K562 (cell line): Measurements from ENCODE around the gene CAPRIN1. TPM values are rescaled to one million over a fixed set of nuclear protein-coding genes. Genes with fewer than 3 reads are reported as not detected.

Experiments used
- ARID4B ChIP-seq: sonication (generic); formaldehyde crosslinking; IDR thresholded peaks from 2 replicates; pipeline ENCODE4 v1.8.0; 2022; ENCODE audit warnings: mild to moderate bottlenecking, missing genetic modification reagents
- ATF7 ChIP-seq: fragments of 450-650 bp; IDR thresholded peaks from 2 replicates; pipeline ENCODE4 v1.7.1; 2014; ENCODE audit warnings: mild to moderate bottlenecking, moderate library complexity
- CCNT2 ChIP-seq: IDR thresholded peaks from 2 replicates; pipeline ENCODE4 v1.6.1; 2011; ENCODE audit warnings: borderline replicate concordance, low read depth, mild to moderate bottlenecking, moderate library complexity, mixed read lengths, low read length; ENCODE audit not compliant: insufficient read length; ENCODE audit errors: extremely low read depth
- FOXO4 ChIP-seq: fragments of 450-650 bp; formaldehyde crosslinking; IDR thresholded peaks from 2 replicates; pipeline ENCODE4 v1.4.0; 2020; ENCODE audit warnings: mild to moderate bottlenecking, moderate library complexity
- HDGF ChIP-seq: fragments of 450-650 bp; IDR thresholded peaks from 2 replicates; pipeline ENCODE4 v1.6.1; 2016
- HEY1 ChIP-seq: fragments of 250-450 bp; sonication (Bioruptor Pico); IDR thresholded peaks from 2 replicates; pipeline ENCODE4 v1.5.0; 2020; ENCODE audit warnings: mild to moderate bottlenecking, moderate library complexity, borderline replicate concordance
- NFE2L1 ChIP-seq: fragments of 450-650 bp; IDR thresholded peaks from 2 replicates; pipeline ENCODE4 v1.6.1; 2016; ENCODE audit warnings: missing genetic modification characterization, low read depth, mild to moderate bottlenecking, missing compliant biosample characterization, moderate library complexity, borderline replicate concordance
- RCOR1 ChIP-seq, 2 experiments: IDR thresholded peaks; 2 replicates each; pipeline ENCODE4 v1.6.1; 2012; ENCODE audit warnings: low read depth in 2 of 2, low read length in 2 of 2, borderline replicate concordance in 1 of 2, improper control_type of control experiment in 1 of 2
- SMAD3 ChIP-seq: fragments of 450-650 bp; formaldehyde crosslinking; conservative IDR thresholded peaks from 2 replicates; pipeline ENCODE4 v1.4.0; 2020; ENCODE audit warnings: mild to moderate bottlenecking
- YY1 ChIP-seq, 3 experiments: IDR thresholded peaks; 2 replicates each; pipeline ENCODE4 v1.6.1; 2011; ENCODE audit warnings: low read length in 2 of 3, mild to moderate bottlenecking in 2 of 3, moderate library complexity in 2 of 3, borderline replicate concordance in 1 of 3, control low read depth in 1 of 3, low read depth in 1 of 3; ENCODE audit not compliant: insufficient read depth in 3 of 3, insufficient replicate concordance in 2 of 3, control insufficient read depth in 1 of 3, insufficient read length in 1 of 3; ENCODE audit errors: extremely low read depth in 1 of 3
- ZFPM2 ChIP-seq: fragments of 250-450 bp; sonication (Bioruptor Pico); IDR thresholded peaks from 2 replicates; pipeline ENCODE4 v1.5.1; 2022; ENCODE audit warnings: mild to moderate bottlenecking
- ZMIZ1 ChIP-seq, 2 experiments: fragments of 150-350 bp in 1 of 2; IDR thresholded peaks; 2 replicates each; pipeline ENCODE4 v1.6.1; 2012 to 2016; ENCODE audit warnings: low read depth in 2 of 2, low read length in 2 of 2, mild to moderate bottlenecking in 1 of 2, moderate library complexity in 1 of 2
- ZNF12 ChIP-seq: sonication (generic); formaldehyde crosslinking; IDR thresholded peaks from 2 replicates; pipeline ENCODE4 v1.4.0; 2020; ENCODE audit warnings: mild to moderate bottlenecking, missing genetic modification reagents
- ZNF41 ChIP-seq: fragments of 250-450 bp; sonication (Bioruptor Pico); conservative IDR thresholded peaks from 2 replicates; pipeline ENCODE4 v1.4.0; 2020; ENCODE audit warnings: mild to moderate bottlenecking
- ZNF707 ChIP-seq: fragments of 250-450 bp; sonication (Bioruptor Pico); conservative IDR thresholded peaks from 2 replicates; pipeline ENCODE4 v1.8.0; 2022; ENCODE audit warnings: inconsistent platforms, mild to moderate bottlenecking, moderate library complexity
- polyA plus RNA-seq, 8 experiments: library from polyadenylated mRNA; depleted of rRNA in 4 of 8; stranded (reverse) in 5 of 8; unstranded in 3 of 8; fragments of >200 nt; fragmentation: Nextera tagmentation in 2 of 8; fragmentation: Illumina TruSeq in 1 of 8; extraction: Ambion mirVana in 2 of 8; extraction: Trizol in 1 of 8; gene quantifications; 2 replicates each; pipeline versions ENCODE4 v1.2.1 to v1.2.3, GENCODE V29; 2011 to 2014; ENCODE audit warnings: inconsistent platforms in 1 of 8, missing spikeins in 1 of 8
- total RNA-seq, 7 experiments: library from RNA; depleted of rRNA in 6 of 7; stranded (reverse); fragments of >200 nt in 6 of 7; fragmentation: Illumina TruSeq in 2 of 7; extraction: Trizol in 2 of 7; gene quantifications; 2 replicates each; pipeline versions ENCODE4 v1.2.1 to v1.2.3, GENCODE V29; 2011 to 2021; ENCODE audit warnings: low replicate concordance in 1 of 7

The CAPRIN1 gene
- total and polyA plus RNA-seq, 9 of the 15 experiments (the other 6 are each of a cell fraction or from before 2014, with no cell fraction given), result 49.6 to 271 (median 244) TPM

GRCh38 chr11:34051349-34052035 lies at the start of gene CAPRIN1 (continued):
- TF ChIP-seq RCOR1 (IDR thresholded peaks at IDR 0.05; ENCODE audit: borderline replicate concordance in 1 of 2, low read depth in 2 of 2, low read length in 2 of 2), result no peak; a peak in 1 of 4 replicates
- TF ChIP-seq YY1 (IDR thresholded peaks at IDR 0.05; ENCODE audit: borderline replicate concordance in 1 of 3, control insufficient read depth in 1 of 3, extremely low read depth in 1 of 3, insufficient read depth in 3 of 3, insufficient read length in 1 of 3, insufficient replicate concordance in 2 of 3, low read depth in 1 of 3, low read length in 2 of 3), result peak in 2 of 3 experiments; percentile 38
- TF ChIP-seq CCNT2, result peak; percentile 70
- no peak for TF ChIP-seq SMAD3 (CRISPR knock-in tag)
- TF ChIP-seq ATF7, result peak; percentile 75
- no peak for TF ChIP-seq ZNF12
- TF ChIP-seq ZNF41 (CRISPR knock-in tag), result no peak
- TF ChIP-seq HEY1, result no peak
- no peak for TF ChIP-seq NFE2L1 (tag)
- TF ChIP-seq HDGF, result no peak
- no peak for TF ChIP-seq ZNF707 (CRISPR knock-in tag)
- peak; percentile 31; the same call in 1 of the 2 replicates for TF ChIP-seq FOXO4 (CRISPR knock-in tag)
- TF ChIP-seq ZMIZ1 (IDR thresholded peaks at IDR 0.05; ENCODE audit: low read depth in 2 of 2, low read length in 2 of 2), result 0 out of 4 replicates have a peak, but pooled peaks of 1 of the 2 experiments have one; percentile 20
- no peak for TF ChIP-seq ZFPM2
- TF ChIP-seq ARID4B (CRISPR knock-in tag), result peak; percentile 77
